ENCODE results near the gene ETS1. TPM values are rescaled to one million over a fixed set of nuclear protein-coding genes. Genes with fewer than 3 reads are reported as not detected.

Gene ETS1
- total RNA-seq, 2 experiments from 2014 or later, result 203 to 466 TPM

GRCh38 chr11:128516886-128517285, 70.5 kb downstream of the ETS1 start:
- BruUV-seq (replicated peaks), result no TSS peak
- Histone ChIP-seq H4K20me1 (ENCODE audit: insufficient read depth, low read length) (peaks cover 76% of the 10 kb centered on the region), H3K4me2 (ENCODE audit: low read length) (peak overlapping the region; percentile 95), H3K27ac (ENCODE audit: low read depth, low read length, poor library complexity, severe bottlenecking) (peak overlapping the region; percentile 79), H2AFZ (ENCODE audit: low read length) (no peak overlapping the region), H3K9me2 (ENCODE audit: insufficient read depth, low read length) (no peaks in the 10 kb centered on the region), H3K4me1 (ENCODE audit: insufficient read depth, low read length, poor library complexity, severe bottlenecking) (peaks cover 58% of the 10 kb centered on the region), H3K9me3 (ENCODE audit: low read length) (no peaks in the 10 kb centered on the region), H3K4me3 (ENCODE audit: low read depth, low read length, poor library complexity, severe bottlenecking) (peak overlapping the region; percentile 98), H3K79me2 (ENCODE audit: insufficient read depth, low read depth, low read length) (peaks cover 100% of the 10 kb centered on the region), H3K36me3 (ENCODE audit: insufficient read depth, low read length) (peaks cover 100% of the 10 kb centered on the region)
- CTCF ChIA-PET (ENCODE audit: unreplicated experiment), result interaction anchor here (0.6 to 1.2 kb wide), 3 partner anchors 27 to 112 kb away, joined by 3 to 4 read pairs (median 4); no protein-coding TSS in a partner anchor
- no peak for DNase-seq (ENCODE audit: low spot score)
- POLR2A ChIA-PET, result interaction anchor here (0.9 to 7.5 kb wide), 16 partner anchors 9 to 210 kb away, joined by 3 to 184 read pairs (median 15); no protein-coding TSS in a partner anchor
- TF ChIP-seq, protein P1, sequence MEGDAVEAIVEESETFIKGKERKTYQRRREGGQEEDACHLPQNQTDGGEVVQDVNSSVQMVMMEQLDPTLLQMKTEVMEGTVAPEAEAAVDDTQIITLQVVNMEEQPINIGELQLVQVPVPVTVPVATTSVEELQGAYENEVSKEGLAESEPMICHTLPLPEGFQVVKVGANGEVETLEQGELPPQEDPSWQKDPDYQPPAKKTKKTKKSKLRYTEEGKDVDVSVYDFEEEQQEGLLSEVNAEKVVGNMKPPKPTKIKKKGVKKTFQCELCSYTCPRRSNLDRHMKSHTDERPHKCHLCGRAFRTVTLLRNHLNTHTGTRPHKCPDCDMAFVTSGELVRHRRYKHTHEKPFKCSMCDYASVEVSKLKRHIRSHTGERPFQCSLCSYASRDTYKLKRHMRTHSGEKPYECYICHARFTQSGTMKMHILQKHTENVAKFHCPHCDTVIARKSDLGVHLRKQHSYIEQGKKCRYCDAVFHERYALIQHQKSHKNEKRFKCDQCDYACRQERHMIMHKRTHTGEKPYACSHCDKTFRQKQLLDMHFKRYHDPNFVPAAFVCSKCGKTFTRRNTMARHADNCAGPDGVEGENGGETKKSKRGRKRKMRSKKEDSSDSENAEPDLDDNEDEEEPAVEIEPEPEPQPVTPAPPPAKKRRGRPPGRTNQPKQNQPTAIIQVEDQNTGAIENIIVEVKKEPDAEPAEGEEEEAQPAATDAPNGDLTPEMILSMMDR (conservative IDR thresholded peaks at IDR 0.05; ENCODE audit: low read length), result no peak
- no peak for TF ChIP-seq EZH2phosphoT487 (IDR thresholded peaks at IDR 0.05; ENCODE audit: borderline replicate concordance, low read depth, low read length)
- intact Hi-C loops (cut with micrococcal nuclease; ENCODE audit: unreplicated experiment), result no loop called here

- Histone ChIP-seq H4K20me1 (ENCODE audit: insufficient read depth, low read length) (peaks cover 83% of the 10 kb centered on the region), H3K4me1 (ENCODE audit: insufficient read depth, low read length, poor library complexity, severe bottlenecking) (peaks cover 66% of the 10 kb centered on the region), H3K36me3 (ENCODE audit: insufficient read depth, low read length) (peaks cover 100% of the 10 kb centered on the region), H3K9me2 (ENCODE audit: insufficient read depth, low read length) (no peaks in the 10 kb centered on the region), H3K4me3 (ENCODE audit: low read depth, low read length, poor library complexity, severe bottlenecking) (peak overlapping the region; percentile 98), H3K79me2 (ENCODE audit: insufficient read depth, low read depth, low read length) (peaks cover 100% of the 10 kb centered on the region), H2AFZ (ENCODE audit: low read length) (no peak overlapping the region), H3K9me3 (ENCODE audit: low read length) (no peaks in the 10 kb centered on the region), H3K27ac (ENCODE audit: low read depth, low read length, poor library complexity, severe bottlenecking) (peak overlapping the region; percentile 79), H3K4me2 (ENCODE audit: low read length) (peak overlapping the region; percentile 95)
- BruUV-seq (replicated peaks), result no TSS peak
- ChIA-PET CTCF (ENCODE audit: unreplicated experiment) (interaction anchor here (0.6 to 1.1 kb wide), 2 partner anchors 28 to 113 kb away, joined by 3 to 4 read pairs; no protein-coding TSS in a partner anchor), POLR2A (interaction anchor here (0.5 to 7.5 kb wide), 13 partner anchors 9 to 111 kb away, joined by 3 to 184 read pairs (median 37); no protein-coding TSS in a partner anchor)
- intact Hi-C loops (cut with micrococcal nuclease; ENCODE audit: unreplicated experiment), result no loop called here
- TF ChIP-seq, protein P1 (conservative IDR thresholded peaks at IDR 0.05; ENCODE audit: low read length), result no peak
- TF ChIP-seq EZH2phosphoT487 (IDR thresholded peaks at IDR 0.05; ENCODE audit: borderline replicate concordance, low read depth, low read length), result no peak
- DNase-seq (ENCODE audit: low spot score), result no peak
Observed at GRCh38 chr11:128515826-128516778, 71.3 kb downstream of the ETS1 start.
